Stimulated activated CD8-positive, alpha-beta memory T cell treated with anti-CD3 and anti-CD28 coated beads, Interleukin-7, amount 100 ng/mL, for 1 hour (primary cell): Measurements from ENCODE around the gene MEA1.
"Not testable (repeated sequence)": the region's sequence is repeated elsewhere in the genome, so short reads cannot be mapped to it uniquely, and the experiment has no call there.

Experiments
- DNase-seq, 2 donors: peaks; one replicate each; pipeline ENCODE4 v3.0.0-alpha.2; 2020; ENCODE audit warnings: low read depth in 2 of 2

Gene MEA1

GRCh38 chr6:43013843-43014433 is at the start of gene MEA1, which contains the start of gene KLHDC3:
MEA1 (minus strand) TSS chr6:43013946; CDS start chr6:43013813, 133 bp downstream.
KLHDC3 (plus strand) TSS chr6:43014249; CDS start chr6:43017193, 2,944 bp downstream.
- peak; percentile 92 to 95 for DNase-seq

DNA sequence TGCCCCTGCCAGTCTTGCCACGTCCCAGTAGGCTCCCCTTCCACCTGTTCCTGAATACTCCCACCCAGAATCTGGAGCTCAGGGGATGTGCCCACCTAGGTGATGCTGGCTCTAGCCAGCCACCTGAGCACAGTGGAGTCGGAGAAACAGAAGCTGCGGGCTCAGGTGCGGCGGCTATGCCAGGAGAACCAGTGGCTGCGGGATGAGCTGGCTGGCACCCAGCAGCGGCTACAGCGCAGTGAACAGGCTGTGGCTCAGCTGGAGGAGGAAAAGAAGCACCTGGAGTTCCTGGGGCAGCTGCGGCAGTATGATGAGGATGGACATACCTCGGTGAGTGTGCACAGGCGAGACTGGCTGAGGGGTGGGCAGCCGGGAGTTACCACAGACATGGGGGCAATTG is 49.1 kb upstream of the MEA1 start:
- DNase-seq, result no peak

DNA sequence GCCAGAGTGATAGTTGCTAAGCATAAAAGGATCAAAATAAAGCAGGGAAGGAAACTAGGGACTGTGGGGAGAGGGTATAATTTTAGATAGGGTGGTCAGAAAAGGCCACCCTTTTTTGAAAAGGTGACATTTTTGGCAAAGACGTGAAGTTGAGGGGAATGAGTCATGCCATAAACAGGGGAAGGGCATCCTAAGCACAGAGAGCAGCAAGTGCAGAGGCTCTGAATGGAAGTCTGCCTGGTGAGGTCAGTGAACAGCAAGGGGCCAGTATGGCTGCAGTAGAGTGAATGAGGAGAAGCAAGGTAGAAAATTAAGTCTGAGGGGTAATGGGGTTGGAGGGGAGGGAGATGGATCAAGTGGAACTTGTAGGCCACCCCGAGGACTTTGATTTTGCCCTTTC is 48.1 kb upstream of the MEA1 start:
- no peak for DNase-seq

DNA sequence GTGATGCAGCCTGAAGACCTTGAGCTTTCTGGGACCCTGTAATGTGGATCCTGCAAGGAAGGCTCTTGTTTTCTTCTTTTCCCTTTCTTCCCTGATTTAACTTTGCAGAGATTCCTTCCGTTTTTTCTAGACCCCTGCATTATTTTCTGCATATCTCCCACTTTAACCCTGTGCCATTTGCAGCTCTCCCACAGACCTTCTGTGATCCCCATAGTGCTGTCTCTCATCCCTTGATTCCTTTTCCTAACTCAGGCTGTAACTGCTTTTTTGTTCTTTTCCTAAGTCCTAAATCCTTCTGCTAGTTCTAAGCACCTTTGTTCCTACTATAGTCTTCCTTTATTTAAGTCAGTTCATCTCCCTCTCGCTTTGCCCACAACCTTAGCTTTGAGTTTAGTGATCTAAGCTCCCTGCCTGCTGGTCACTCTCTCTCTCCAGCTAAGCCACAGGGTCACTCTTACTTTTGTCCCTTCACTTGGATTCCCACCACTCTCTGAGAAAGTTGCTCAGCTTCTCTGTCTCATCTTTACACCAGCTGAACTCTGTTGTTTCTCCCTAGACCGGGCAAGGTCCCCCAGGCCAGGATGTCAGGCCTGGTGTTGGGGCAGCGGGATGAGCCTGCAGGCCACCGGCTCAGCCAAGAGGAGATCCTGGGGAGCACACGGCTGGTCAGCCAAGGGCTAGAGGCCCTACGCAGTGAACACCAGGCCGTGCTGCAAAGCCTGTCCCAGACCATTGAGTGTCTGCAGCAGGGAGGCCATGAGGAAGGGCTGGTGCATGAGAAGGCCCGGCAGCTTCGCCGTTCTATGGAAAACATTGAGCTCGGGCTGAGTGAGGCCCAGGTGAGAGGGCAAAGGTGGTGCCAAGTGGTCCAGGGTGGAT is 47.2 kb upstream of the MEA1 start:
- no peak for DNase-seq

GRCh38 chr6:43060034-43060754 is 46.4 kb upstream of the MEA1 start:
- DNase-seq, result no peak

DNA sequence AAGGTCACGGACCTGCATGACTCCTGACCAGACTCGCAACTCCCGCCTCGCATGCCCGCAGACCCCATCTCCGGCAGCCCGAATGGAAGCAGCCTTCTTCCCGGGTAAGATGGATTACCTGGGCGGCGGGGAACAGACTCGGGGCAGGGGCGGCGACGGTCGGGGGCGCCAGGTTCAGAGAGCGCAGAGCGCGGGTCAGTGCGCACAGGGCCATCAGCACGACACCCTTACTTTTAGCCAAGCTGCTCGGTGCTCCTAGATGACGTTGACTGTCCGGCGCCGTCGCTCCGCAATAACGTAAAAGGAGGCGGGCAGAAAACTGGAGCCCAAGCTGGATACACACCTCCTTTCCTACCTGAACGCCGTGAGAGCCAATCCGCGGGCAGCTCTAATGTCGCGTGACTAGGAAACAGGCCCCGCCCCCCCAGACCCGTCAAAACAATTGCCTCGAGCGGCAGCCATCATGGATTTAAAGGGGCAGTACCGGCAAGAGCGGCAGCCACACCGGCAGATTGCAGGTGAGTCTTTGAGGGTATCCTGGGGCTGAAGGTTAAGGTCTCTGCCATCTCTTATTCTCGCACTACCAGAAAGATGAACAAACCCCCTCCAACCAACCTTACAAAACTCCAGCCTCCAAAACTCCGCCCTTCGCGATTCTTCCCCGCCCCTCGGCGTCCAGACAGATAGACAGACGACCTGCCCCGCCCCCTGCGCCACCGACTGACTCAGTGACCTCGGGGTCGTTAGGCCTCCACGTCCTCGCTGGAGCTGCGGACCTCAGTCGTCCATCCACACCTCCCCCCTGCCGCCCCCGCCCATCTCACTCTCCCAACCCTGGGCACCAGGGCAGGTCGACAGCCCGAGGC is 45.7 kb upstream of the MEA1 start, which contains the start of the genes KLC4 and MRPL2:
Gene KLC4, plus strand, starts transcription at position 464 of the 866 bp plus-strand sequence. CDS start 1,705 bp downstream, outside the sequence.
Gene MRPL2, minus strand, starts transcription at position 267 of the 866 bp plus-strand sequence. Its CDS starts 53 bp downstream, at position 214.
- peak; percentile 95 for DNase-seq

DNA sequence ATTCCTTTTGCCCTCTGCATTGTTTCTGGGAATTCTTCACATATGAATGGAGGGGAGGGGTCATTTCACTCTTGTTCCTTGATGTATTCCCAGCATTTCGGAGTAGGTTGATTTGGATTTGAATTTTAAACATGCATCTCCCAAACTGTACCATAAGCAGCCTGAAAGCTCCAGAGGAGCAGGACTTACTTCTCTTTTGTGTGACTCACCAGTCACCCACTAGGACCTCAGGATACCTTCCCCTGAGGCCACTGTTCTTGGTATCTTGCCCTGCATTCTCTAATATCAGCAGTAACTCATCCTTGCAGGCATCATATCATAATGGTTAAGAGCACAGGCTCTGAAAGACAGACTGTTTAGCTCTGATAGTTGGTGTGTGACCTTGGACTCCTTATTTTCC is 44.8 kb upstream of the MEA1 start:
- DNase-seq, result no peak

GRCh38 chr6:43055966-43056365 is 42.2 kb upstream of the MEA1 start:
- DNase-seq, result no peak

- no peak for DNase-seq
These were observed 40.6 kb upstream of the MEA1 start for GRCh38 chr6:43054206-43054943.

- peak; percentile 72 to 76 for DNase-seq
These were observed 39.9 kb upstream of the MEA1 start, which contains the start of gene CUL7 for GRCh38 chr6:43053545-43054205. CUL7 (minus strand) TSS chr6:43053851; CDS start chr6:43052788, 1,063 bp downstream.

DNA sequence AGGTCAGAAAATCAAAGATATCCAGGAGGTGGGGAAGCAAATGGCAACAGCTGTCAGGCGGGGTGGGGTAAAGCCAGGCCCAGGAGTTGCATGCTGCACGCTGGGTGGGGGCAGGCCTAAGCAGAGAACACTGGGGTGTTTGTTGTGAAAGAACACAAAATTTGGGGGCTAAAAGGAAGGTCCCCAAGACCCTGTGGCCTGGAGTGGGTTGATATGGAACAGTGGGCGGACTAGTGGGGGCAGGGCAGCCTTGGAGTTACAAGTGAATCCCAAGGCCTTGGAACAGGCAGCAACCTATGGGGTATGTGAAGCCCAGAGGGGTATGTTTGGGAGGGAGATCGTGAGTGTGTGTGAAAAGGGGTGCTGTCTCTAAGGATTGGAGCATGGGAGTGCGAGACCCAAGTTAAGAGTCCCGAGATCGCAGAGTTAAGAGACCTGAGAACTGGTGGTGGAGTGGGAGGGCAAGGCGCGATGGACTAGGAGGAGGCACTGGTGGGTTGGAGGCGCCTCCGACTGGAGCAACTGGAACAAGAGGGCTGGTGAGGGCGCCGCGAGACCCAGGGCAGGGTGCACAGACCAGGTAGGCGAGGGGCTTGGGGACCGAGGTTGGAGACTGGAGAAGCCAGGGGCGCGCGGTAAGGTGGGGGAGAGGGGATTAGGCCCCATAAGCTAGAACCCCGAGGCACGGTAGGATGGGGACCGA is 39.2 kb upstream of the MEA1 start:
- DNase-seq, result no peak

GRCh38 chr6:43052225-43052841 is 38.6 kb upstream of the MEA1 start:
- DNase-seq, result no peak

- no peak for DNase-seq
These were observed 37.2 kb upstream of the MEA1 start for GRCh38 chr6:43050981-43051380.

DNA sequence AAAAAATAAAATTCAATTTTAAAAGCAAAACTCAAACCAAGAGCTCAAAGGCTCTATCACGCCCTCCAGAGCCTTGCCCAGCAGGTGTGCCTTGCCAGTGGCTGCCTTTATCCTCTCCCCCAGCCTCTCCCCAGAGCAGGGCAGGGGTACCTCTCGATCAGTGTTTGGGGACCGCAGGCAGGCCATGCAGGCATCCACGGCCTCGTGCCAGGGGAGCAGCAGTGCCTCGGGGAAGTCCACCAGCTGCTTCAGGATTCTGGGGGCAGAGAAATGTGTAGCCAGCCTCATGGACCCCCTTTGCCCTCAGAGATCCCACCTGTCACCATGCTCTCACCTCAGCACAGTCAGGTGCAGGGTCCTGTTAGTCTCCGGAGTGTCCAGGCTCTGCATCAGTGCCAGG is 34.3 kb upstream of the MEA1 start:
- no peak for DNase-seq

DNA sequence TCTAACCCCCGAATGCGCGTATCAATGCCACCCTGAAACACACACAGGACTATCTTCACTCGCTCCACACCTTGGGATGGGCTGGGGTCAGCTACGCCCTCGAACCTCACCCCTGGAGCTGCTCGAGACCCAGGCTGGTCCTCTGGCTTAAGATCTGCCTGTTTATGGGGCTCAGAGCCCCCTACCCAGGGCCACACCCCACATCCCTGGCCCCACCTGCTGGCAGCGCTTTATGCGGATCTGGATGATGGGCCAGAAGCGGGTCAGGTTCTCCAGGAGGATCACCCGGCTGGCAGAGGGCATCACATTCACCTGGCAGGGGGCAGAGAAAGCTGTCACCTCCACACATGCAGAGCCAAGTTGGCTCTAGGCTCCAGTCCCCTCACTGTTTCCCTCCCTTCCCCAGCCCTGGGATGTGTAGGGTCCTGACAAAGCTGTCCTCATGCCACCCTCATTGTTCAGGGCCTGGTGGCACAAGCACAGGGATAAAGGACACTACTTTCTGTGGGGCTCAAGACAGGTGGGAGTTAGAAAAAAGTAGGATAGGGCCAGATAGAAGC is 31.7 kb upstream of the MEA1 start:
- DNase-seq, result no peak

DNA sequence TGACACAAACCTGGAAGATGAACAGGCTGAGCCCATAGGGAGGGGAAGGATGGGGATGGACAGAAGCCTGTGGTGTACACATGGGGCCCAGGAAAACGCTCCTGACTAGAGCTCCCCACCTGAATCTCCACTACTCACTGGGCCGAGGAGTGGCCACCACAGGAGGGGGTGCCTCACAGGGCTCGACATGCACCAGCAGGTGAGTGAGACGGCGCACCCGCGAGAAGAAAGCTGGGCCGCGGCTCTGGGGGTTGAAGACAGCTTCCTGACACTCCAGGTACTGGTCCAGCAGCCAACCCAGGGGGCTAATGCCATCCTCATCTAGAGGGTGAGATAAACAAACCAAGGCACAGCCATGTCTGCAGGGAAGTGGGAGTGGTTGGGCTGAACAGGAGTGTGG is 29.6 kb upstream of the MEA1 start:
- no peak for DNase-seq

- not testable (repeated sequence) for DNase-seq
These were observed 27.7 kb upstream of the MEA1 start for GRCh38 chr6:43041475-43041874.

- DNase-seq, result no peak
These were observed 27.0 kb upstream of the MEA1 start for GRCh38 chr6:43040542-43041257.
